Activated CD8-positive, alpha-beta memory T cell treated with anti-CD3 and anti-CD28 coated beads for 4 hours (primary cell): ENCODE results near the gene XIRP1.

ENCODE experiments used
- DNase-seq, 2 donors: peaks; one replicate each; pipeline ENCODE4 v3.0.0-alpha.2; 2020; ENCODE audit warnings: low read depth in 2 of 2

XIRP1 gene

DNA sequence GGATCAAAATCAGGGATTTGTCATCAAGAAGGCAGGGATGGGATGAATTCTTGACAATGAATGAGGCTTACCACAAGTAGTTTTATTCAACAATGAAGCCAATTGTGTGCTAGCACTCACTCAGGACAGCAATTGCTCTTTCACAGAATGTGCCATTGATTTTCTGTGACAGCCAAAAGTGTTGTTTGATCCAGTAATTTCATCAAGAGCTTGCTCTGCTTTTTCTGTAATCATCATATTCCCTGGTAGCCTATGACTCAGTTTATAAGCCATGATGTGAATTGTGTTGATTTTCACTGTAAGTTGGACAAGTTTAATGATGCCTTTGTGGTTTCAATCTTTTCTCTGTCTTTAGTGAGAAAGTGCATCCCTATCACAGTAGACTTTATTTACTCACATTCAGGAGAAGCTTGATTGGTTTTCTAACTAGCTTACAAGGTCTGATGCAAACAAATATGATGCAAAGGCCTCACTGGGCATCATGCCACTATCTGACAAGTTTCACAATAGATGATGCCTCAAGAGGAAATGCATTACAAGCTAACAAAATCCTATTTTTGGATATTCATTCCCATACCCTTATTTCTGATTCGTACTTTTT is 25.4 kb downstream of the XIRP1 start:
- no peak for DNase-seq

DNA sequence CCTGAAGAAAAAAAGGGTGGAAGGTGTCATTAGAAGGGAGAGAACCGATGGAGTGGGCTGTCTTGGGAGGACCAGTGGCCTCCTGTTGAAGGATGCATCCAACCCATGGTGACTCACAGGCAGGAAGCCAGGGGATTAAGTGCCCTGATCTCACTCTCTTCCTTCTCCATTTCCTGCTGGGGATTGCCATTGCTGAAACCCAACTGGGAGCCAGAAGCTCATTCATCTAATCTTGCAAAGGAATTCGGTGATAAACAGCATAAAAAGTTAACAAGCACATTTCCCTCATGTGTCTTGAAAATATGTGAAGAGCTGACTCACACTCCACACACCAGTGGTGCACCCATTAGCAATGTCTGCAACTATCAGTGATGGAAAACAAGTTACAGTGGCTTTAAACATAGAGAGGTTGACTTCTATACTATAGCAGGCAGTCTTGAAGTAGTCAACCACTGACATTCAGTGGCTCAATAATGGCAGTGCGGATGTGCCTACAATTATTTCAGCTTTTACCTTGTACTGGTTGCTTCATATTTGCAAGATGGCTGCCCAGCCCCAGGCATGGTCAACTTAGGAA is 26.2 kb downstream of the XIRP1 start:
- no peak for DNase-seq

- no peak for DNase-seq
Measured at GRCh38 chr3:39165518-39165917, 26.9 kb downstream of the XIRP1 start.

- no peak for DNase-seq
Measured at GRCh38 chr3:39164414-39164813, 28.0 kb downstream of the XIRP1 start.

DNA sequence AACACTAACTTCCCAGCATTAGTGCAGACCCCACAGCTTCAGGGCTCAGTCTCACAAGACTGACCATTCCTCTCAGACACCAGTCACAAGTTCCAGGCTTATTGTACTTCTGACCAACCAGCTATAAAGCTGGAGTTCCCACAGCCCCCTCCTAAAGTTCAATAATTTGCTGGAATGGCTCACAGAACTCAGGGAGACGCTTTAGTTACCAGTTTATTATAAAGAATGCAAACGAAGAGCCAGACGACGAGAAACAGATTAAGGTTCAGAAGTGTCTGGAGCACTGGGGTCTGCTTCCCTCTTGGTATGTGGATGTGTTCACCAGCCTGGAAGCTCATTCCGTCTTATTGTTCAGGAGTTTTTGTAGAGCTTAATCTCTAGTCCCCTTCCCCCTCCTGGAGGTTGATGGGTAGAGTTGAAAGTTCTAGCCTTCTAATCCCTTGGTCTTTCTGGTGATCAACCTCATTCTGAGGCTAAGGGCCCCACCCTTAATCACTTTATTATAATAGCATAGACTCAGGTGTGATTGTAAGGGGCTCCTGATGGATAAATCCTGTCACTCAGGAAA is 34.2 kb downstream of the XIRP1 start:
- DNase-seq: no peak

DNA sequence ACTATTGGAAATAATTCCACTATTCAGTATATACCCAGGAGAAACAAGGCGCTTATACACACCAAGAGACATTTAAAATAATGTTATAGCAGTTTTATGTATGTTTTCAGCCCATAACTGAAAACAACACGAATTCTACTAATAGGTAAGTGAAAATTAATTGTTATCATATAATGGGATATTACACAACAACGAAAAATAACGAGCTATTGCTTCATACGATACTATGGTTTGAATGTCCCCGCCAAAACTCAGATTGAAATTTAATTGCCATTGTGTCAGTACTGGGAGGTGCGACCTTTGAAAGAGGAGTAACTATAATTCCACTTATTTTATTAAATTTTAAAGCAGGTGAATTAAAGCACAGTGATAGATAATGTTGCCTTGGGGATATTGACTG is 35.0 kb downstream of the XIRP1 start:
- DNase-seq: no peak

GRCh38 chr3:39156421-39156820 is 36.0 kb downstream of the XIRP1 start:
- DNase-seq: no peak

- no peak for DNase-seq
Measured at GRCh38 chr3:39154280-39155021, 37.9 kb downstream of the XIRP1 start.

- no peak for DNase-seq
Measured at GRCh38 chr3:39153977-39154279, 38.5 kb downstream of the XIRP1 start.

DNA sequence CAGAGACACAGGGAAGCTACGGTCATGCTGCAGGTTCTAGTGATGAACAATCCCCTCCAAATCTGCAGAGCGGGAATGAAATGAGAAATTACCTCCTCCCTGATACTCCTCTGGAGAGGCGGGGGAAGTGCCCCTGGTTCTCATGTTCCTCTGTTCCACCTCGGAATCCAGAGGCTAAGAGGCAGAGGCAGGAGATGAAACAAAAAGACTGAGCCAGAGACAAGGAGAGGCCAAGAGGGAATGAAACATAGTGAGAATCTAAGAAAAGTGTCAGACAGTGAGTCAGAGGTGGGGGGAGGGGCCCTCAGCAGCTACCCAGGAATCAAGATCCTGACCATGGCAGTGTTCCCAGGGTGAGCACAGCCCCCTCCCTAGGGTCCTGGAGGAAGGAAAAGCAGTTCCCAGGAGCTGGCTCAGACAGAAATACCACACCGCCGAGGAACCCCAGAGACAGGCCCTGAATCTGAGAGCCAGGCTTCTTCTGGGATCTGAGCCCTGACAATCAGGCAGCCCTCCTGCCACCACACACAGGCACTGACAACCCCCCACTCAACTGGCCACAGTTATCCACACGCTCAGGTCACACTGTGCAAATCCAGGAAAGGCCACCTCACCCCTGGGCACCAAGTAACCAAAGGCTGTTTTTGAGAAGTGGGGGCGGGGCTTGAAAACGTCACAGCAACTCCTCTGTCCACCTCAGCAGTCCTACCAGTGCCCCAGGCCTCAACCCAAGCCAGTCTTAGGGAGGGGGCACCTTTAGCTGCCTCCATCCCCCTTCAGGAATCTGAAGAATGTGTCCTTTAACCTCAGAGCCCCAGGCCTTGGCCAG is 41.4 kb downstream of the XIRP1 start:
- DNase-seq: no peak

GRCh38 chr3:39150148-39150802 is 42.1 kb downstream of the XIRP1 start:
- DNase-seq: no peak

- no peak for DNase-seq
Measured at GRCh38 chr3:39149498-39150147, 42.8 kb downstream of the XIRP1 start.

DNA sequence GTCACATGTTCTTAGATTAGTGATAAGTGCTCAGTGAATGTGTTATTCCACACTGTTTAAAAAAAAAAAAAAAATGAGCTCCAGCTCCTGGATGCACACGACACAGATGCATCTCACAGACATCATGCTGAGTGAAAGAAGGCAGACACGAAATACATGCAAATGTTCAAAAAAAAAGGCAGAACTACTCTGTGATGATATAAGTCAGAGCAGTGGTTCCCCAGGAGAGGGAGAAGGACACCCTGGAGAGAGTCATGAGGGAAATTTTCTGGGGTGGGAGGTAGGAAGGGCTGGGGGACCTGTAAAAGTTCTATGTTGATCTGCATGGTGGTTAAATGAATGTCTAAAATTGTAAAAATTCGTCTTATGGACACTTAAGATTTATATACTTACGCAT is 43.3 kb downstream of the XIRP1 start:
- no peak for DNase-seq

GRCh38 chr3:39148435-39149058 is 43.8 kb downstream of the XIRP1 start:
- no peak for DNase-seq

GRCh38 chr3:39147711-39148434 is 44.5 kb downstream of the XIRP1 start:
- no peak for DNase-seq

DNA sequence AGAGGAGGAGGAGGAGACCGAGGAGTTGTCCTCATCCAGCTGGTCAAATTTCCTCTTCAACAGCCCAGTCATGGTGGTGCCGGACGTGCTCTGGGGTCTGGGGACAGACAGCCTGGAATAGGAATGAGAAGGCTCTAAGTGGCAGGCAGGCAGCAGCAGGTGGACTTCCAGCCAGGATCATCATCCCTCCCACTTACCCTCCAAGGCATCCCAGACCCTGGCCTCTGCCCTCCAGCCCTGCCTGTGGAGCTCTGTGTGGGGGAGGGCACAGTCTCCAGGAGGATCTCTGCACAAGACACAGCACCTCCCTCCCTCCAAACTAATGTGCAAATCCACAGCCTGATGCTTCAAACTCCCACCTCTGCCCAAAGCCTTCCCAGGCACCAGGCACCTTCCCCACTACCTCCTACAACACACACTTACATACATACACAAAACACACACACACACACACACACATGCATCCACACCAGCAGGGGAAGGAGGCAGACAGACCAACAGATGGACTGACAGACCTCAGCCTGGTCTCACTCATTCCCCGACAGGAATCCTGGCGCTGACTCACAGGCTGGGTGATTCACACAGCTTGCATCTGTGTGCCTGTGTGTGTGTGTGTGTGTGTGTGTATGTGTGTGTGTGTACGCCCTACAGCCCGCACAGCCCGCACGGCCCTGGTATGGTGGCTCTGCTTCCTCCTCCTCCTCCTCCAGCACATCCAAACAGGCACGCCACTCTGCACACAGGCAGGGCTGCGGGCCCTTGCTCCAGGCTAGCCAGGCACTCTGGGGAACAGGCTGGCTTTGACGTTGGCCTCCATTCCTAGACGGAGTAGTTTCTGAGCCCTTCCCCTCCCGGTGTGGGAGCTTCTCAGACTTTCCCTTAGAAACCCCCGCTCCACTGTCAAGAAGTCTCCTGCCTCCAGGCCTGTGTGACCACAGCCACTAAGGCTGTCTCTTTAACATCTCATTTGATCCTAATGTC is 45.5 kb downstream of the XIRP1 start:
- peak; percentile 62 to 64 for DNase-seq

DNA sequence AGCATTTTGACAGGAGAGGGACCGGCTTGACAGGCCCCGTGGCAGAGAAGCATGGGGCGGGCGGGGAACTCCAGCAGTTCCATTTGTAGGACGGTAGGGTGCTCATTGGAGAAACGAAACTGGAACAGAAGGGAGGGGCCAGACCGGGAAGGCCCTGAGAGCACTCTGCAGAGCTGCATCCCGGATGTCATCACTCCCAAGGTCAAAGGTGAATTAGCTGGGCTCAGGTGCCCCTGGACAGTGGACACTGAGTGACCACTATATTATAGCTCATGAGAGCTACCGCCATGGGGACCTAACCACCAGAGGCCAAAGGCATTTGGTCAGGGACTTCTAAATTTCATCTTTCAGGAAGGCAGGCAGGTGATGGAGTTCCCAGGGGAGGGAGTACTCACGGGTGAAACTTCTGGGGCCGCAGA is 46.3 kb downstream of the XIRP1 start:
- DNase-seq: no peak

DNA sequence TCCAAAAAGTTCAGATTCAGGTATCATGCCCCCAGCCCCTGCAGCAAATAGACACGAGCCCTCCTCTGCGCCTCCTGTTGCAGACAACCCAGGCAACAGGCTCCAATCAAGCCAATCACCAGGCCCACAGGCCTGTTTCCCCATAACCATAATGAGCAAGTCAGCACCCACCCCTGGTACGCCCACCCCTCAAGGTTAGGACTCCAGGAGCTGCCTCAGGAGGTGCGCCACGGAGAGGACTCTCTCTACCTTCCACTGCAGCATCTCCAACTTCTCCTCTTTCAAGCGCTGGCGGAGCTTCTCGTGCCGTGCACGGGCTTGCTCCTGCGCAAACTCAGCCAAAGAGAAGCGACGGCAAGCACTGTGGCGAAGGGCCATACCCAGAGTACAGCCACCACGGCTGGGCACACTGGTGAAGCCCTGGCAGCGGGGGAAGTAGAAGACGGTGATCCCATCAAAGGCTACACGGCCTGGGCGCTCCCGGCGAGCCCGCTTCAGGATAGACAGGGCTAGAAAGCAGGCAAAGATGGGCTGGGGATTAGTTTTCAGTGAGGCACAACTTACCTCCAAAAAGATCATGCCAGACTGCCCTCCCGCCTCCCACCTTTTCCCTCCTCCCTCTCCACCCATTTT is 47.5 kb downstream of the XIRP1 start:
- no peak for DNase-seq
